ENCODE results near the gene LPCAT3.
A peak's percentile ranks its signal among the peaks of the same experiment; 100 is the strongest.

LPCAT3 gene

DNA sequence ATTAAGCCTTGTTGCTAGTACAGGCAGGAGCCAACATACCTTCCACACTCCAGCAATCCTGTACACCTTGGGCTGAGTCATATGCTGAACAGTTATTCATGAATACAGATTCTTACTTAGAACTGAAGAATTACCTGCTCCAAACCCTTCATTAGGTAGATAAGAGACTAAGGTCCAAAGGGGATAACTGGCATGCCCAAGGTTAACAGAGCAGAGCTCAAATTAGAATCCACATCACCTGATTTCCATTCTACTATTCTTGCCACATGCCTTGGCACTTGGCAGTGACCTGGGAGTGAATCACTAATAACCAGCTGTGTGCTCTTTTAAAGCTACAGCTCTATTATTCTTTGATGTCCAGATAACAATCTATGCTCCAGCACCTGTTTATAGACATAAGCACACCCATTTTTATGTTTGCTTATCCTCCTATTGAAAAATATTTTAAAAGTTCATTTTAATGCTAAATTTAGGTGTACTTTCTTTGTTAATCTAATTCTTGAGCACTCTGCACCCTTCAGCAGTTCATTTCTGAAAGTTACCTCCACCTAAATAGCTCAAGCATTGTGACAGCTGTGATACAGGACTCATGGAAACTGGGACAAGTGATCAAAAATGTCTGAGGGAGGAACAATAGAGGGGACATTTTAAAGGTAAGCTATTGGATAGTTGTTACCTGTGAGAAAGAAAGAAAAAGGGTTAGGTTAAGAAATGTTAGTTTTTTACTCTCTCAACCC lies 19.4 kb downstream of the LPCAT3 start:
- no peak for ATAC-seq

- no peak for ATAC-seq
Observed at GRCh38 chr12:6996040-6996441, 22.2 kb downstream of the LPCAT3 start.

- ATAC-seq, result no peak
Observed at GRCh38 chr12:6987956-6988553, 30.2 kb downstream of the LPCAT3 start.

DNA sequence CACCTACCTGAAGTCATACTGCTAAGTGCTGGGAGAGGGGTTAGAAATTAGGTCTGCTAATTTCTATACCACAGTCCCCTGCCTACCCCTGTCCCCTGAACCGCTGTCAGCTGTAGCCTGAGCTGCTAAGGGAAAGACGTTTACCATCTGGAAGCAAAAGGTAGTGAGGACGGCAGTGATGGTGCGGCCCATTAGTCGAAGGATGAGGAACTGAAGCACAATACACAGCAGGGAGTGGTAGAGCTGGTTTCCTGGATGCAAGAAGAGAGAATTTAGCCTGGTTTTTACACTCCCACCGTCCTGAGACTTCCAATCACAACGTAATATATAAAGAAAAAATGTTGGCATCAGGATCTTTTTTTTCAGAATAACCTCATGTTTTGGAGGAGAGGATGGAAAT lies 35.7 kb downstream of the LPCAT3 start:
- no peak for ATAC-seq

- ATAC-seq, result no peak
Observed at GRCh38 chr12:6981152-6982052, 36.9 kb downstream of the LPCAT3 start.

DNA sequence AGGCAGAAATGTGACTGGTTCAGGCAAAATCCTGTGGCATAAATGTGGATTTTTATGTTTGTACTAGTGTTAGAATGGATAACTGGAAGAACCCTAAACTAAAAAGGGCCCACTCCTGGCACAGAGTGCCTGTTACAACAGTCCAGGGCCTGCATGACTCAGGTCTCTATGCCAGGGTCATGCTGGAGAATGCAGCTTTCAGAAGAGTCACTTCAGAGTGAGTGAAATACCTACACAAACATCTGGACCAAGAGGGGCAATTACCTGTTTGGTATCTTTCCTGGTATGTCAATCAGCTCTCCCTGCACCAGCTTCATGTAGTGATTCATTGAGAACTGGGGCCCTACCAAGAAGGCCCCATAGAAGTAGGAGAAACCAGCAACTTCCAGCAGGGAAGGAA lies 37.5 kb downstream of the LPCAT3 start:
- no peak for ATAC-seq

DNA sequence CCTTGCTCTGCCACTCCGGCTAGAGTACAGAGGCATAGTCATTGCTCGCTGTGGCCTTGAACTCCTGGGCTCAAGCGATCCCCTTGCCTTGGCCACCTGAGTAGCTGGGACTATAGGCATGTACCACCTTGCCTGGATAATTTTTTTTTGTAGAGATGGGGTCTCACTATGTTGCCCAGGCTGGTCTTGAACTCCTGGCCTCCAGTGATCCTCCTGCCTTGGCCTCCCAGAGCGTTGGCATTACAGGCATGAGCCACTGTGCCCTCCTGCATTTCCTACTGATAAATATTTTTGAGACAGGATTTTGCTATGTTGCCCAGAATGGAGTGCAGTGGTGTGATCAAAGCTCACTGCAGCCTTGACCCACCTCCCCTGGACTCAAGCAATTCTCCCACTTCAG lies 38.2 kb downstream of the LPCAT3 start:
- ATAC-seq, result no peak

GRCh38 chr12:6979453-6979852 lies 38.8 kb downstream of the LPCAT3 start:
- ATAC-seq, result no peak

DNA sequence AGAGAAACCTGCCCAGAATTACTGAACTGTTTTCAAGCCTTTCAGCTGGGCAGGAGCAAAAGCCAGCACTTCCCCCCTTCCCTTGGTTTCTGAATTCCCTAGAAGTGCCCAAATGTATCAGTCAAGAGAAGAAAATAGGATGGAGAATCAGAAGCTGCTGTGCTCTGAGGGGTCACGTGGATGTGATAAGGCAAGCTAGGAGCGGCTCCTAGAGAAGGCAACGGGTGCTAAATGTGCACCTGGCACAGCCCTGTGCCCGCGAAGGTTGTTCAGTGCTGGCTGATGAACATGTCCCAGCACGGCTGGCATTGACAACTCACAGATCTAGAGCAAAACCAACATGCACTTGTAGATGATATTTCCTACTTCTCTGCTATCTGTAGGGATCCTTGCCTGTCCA lies 39.3 kb downstream of the LPCAT3 start:
- ATAC-seq, result no peak

- no peak for ATAC-seq
Observed at GRCh38 chr12:6978611-6979011, 39.7 kb downstream of the LPCAT3 start.

- ATAC-seq, result no peak
Observed at GRCh38 chr12:6978188-6978587, 40.1 kb downstream of the LPCAT3 start.

GRCh38 chr12:6977653-6978052 lies 40.6 kb downstream of the LPCAT3 start:
- no peak for ATAC-seq

DNA sequence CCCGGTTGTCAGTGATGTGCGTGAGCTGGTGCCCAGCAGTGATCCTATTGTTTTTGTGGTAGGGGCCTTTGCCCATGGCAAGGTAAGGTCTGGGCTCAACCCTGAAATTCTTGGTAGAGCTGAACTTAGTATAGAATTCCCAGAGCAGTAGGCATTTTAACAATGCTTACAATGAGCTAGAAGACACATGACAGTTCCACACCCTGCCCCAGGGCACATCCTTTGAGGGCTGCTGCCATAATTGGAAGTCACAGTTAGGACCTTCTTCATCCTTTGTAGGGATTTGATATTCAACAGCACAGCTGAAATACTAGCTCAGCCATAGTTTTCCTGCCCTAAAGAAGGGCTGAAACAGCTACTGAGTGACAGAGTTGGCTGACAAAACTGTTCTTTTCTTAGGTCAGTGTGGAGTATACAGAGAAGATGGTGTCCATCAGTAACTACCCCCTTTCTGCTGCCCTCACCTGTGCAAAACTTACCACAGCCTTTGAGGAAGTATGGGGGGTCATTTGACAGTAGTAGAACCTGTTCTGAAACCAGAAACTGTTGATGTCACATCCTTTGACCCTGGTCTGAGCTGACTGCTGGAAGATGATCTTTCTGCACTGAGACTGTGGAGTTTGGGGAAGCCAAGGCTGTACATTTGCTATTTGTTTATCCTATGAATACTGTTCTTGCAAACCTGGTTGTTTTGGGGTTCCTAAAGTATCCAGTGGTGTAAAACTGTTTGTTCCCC lies 42.8 kb downstream of the LPCAT3 start:
- ATAC-seq, result no peak

DNA sequence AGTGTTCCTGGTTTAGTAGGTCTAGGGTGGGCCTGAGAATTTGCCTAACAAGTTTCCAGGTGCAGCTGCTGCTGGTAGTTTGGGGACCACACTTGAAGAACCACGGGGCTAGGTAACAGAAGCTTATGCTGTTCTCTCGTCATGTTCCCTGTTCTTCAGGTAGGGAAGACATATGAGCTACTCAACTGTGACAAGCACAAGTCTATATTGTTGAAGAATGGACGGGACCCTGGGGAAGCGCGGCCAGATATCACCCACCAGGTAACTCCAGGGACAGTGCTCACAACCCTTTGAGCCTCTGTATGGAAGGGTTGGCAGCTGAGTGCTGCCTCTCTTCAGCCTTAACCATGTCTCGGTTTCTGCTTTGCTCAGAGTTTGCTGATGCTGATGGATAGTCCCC lies 44.1 kb downstream of the LPCAT3 start:
- no peak for ATAC-seq

- peak; percentile 18 for ATAC-seq
Observed at GRCh38 chr12:6970096-6970527, 48.2 kb downstream of the LPCAT3 start.

GRCh38 chr12:6968426-6968825 lies 49.9 kb downstream of the LPCAT3 start:
- no peak for ATAC-seq

GRCh38 chr12:6967651-6968100 lies 50.6 kb downstream of the LPCAT3 start:
- ATAC-seq, result no peak

DNA sequence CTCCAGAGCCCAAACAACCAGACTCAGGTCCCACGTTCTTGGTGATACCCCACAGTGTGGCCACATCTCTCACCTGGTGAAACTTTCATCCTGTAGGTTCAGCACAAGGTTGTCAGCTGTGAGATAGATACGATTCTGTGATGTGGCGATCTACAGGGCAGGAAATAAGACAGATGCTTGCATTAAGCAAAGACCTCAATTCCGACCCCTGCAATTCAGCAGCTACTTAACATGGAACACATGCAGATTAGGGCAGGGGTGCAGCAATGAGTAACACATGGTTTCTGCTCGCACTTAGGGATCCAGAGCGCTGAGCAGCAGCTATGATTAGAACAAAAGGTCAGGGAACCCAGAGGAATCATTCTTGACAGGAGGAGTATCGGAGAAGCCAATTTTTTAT lies 51.9 kb downstream of the LPCAT3 start:
- no peak for ATAC-seq

DNA sequence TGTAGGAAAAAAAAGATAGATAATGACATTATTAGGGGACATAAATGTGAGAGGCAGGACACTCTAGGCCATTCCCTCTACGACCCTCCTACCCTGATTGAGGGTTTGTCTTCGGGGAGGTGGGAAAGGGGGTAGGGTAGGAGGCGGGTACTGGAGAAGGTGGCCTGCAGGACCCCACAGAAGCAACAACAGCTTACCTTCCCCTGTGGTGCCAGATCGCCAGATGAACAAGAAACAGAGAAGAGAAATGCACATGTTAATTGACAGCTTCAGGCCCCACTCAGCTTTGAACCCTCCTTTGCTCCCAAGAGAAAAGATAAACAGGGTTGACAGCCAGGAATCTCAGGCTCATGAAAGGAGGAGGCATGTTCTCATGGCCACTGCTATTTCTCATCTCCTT lies 52.6 kb downstream of the LPCAT3 start:
- ATAC-seq, result no peak

DNA sequence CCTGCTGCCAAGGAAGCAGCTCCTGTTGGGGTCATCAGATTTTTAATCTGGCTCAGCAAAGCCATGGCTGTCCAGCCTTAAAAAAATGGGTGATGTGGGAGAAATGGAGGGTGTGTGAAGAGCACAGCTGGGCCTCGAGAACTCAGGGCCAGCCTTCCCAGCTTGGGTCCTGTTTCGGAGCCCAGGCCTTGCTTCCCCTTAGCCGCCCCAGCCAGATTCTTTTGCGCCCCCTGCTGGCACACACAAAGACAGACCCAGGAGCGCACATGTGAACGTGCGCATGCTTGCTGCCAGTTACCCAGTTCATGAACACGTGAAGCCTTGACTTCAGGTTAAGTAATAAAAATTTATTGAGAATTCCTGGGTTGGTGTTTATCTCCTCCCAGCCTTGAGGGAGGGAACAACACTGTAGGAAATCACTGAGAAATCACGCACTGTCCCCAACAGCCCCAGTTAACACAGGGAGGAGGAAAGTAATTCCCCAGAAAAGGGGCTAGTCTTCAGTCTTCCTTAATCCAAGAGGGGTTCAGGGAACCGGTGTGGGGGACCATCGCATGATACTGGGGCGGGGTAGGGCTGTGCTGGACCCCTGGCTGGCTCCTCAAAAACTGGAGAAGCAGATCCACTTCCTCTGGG lies 53.1 kb downstream of the LPCAT3 start:
- peak; percentile 37 to 46 for ATAC-seq

DNA sequence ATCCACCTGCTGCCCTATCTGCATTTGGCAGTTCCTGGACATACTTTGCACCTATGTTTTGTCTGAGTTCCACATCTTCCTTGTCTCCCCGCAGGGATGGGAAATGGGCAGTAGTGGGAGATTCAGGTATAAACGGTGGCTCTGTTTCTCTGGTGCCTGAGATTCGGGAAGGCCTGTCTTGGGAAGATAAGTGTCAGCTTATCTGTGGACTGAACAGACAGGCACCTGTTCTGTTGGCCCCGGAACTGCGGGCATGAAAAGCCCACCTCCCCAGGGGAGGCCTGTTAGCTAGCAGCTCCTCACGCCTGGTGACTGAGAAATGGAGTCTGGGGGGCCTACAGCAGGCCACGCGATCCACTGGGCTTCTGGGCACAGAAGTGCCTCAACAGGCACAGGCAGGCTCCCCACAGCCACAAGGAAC lies 53.7 kb downstream of the LPCAT3 start:
- ATAC-seq, result no peak

DNA sequence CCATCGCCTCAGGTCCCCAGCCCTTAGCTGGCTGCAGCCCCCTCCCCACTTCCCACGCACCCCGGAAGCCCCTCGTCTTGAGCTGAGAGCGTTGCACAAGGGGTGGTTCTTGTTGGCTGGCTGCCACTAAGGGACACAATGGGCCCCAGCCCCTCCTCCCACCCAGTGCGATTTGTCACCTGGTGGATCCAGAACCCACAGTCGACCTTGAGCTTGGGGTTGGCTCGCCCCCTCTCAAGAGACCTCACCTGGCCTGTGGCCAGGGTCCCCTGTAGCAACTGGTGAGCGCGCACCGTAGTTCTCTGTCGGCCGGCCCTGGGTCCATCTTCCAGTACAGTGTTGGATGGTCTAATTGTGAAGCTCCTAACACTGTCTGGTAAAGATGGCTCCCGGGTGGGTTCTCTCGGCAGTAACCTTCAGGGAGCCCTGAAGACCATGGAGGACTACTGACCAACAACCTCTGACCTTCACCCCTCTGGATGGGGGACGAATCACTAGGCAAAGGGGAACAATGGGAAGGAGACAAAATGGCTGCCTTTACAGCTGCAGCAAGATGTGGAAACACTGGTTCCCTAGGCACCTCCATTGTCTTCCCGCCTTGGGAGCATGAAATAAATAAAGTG lies 54.4 kb downstream of the LPCAT3 start:
- no peak for ATAC-seq

Measured in activated CD4-positive, CD25-positive, alpha-beta regulatory T cell treated with anti-CD3 and anti-CD28 coated beads, Interleukin-2, amount 50 U/mL, for 24 hours (primary cell).